ENCODE measurements around the gene UAP1L1. TPM values are rescaled to one million over a fixed set of nuclear protein-coding genes. Genes with fewer than 3 reads are reported as not detected.

The UAP1L1 gene
- total and polyA plus RNA-seq, 9 of the 15 experiments (the other 6 are each of a cell fraction or from before 2014, with no cell fraction given) = 0.20 to 8.6 (median 3.7) TPM

DNA sequence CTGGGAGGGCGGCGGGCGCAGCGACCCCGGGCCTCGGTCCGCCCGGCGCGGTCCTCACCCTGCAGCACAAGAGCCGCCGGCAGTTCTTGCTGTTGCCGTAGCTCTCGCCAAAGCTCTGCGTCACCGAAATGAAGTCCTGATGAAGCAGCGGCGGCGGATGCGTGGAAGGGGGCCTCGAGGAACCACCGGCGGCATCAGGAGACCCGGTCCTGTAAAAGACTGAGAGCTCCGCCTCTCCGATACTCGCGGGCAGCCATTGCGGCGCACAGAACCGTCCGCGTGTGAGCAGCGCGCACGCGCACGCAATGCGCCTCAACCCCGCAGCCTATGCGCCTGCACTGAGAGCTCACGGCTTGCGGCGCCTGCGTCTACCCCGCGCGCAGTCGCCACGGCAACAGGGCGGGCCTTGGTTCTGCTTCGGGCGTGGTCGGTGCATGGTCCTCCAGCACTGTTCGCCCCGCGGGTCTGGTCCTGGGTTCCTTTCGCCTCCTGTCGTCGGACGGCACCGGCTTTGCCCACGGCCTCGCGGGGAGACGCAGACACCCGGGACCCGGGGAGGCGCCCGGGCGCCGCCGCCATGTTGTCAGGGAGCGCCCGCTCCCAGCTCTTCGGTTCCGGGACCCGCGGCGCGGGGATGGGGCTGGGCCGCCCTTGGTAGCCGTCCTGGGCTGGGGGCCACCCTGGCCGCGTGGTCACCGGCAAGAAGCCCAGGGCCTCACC lies 52.3 kb downstream of the UAP1L1 start (continued):
- no peak for TF ChIP-seq NR0B1 (IDR thresholded peaks at IDR 0.05; ENCODE audit: partially characterized antibody)
- TF ChIP-seq IRF2 (CRISPR knock-in tag; IDR thresholded peaks at IDR 0.05) = no peak
- TF ChIP-seq ZNF232 (CRISPR knock-in tag; IDR thresholded peaks at IDR 0.05) = no peak
- TF ChIP-seq NUFIP1 (IDR thresholded peaks at IDR 0.05; ENCODE audit: partially characterized antibody) = no peak
- TF ChIP-seq, protein P1, sequence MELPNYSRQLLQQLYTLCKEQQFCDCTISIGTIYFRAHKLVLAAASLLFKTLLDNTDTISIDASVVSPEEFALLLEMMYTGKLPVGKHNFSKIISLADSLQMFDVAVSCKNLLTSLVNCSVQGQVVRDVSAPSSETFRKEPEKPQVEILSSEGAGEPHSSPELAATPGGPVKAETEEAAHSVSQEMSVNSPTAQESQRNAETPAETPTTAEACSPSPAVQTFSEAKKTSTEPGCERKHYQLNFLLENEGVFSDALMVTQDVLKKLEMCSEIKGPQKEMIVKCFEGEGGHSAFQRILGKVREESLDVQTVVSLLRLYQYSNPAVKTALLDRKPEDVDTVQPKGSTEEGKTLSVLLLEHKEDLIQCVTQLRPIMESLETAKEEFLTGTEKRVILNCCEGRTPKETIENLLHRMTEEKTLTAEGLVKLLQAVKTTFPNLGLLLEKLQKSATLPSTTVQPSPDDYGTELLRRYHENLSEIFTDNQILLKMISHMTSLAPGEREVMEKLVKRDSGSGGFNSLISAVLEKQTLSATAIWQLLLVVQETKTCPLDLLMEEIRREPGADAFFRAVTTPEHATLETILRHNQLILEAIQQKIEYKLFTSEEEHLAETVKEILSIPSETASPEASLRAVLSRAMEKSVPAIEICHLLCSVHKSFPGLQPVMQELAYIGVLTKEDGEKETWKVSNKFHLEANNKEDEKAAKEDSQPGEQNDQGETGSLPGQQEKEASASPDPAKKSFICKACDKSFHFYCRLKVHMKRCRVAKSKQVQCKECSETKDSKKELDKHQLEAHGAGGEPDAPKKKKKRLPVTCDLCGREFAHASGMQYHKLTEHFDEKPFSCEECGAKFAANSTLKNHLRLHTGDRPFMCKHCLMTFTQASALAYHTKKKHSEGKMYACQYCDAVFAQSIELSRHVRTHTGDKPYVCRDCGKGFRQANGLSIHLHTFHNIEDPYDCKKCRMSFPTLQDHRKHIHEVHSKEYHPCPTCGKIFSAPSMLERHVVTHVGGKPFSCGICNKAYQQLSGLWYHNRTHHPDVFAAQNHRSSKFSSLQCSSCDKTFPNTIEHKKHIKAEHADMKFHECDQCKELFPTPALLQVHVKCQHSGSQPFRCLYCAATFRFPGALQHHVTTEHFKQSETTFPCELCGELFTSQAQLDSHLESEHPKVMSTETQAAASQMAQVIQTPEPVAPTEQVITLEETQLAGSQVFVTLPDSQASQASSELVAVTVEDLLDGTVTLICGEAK (IDR thresholded peaks at IDR 0.05) = peak; percentile 14; the same call in 1 of the 2 replicates
- TF ChIP-seq, protein P1 (CRISPR knock-in tag; IDR thresholded peaks at IDR 0.05) = no peak
- TF ChIP-seq TAF1 (IDR thresholded peaks at IDR 0.05; ENCODE audit: control insufficient read depth, extremely low read depth, insufficient read depth, low read length, severe bottlenecking) = peak; percentile 91
- TF ChIP-seq PKNOX1 (IDR thresholded peaks at IDR 0.05) = no peak
- TF ChIP-seq NFATC3 (IDR thresholded peaks at IDR 0.05) = no peak
- TF ChIP-seq PCBP1 (IDR thresholded peaks at IDR 0.05; ENCODE audit: low read depth, low read length, poor library complexity, severe bottlenecking) = peak; percentile 19
- no peak for TF ChIP-seq ZNF408 (CRISPR knock-in tag; IDR thresholded peaks at IDR 0.05; ENCODE audit: low read depth)
- TF ChIP-seq POLR2A (conservative IDR thresholded peaks at IDR 0.05) = peak; percentile 88
- TF ChIP-seq U2AF1 (optimal IDR thresholded peaks at IDR 0.05; ENCODE audit: low read depth, low read length) = peak; percentile 77
- TF ChIP-seq, protein P2, sequence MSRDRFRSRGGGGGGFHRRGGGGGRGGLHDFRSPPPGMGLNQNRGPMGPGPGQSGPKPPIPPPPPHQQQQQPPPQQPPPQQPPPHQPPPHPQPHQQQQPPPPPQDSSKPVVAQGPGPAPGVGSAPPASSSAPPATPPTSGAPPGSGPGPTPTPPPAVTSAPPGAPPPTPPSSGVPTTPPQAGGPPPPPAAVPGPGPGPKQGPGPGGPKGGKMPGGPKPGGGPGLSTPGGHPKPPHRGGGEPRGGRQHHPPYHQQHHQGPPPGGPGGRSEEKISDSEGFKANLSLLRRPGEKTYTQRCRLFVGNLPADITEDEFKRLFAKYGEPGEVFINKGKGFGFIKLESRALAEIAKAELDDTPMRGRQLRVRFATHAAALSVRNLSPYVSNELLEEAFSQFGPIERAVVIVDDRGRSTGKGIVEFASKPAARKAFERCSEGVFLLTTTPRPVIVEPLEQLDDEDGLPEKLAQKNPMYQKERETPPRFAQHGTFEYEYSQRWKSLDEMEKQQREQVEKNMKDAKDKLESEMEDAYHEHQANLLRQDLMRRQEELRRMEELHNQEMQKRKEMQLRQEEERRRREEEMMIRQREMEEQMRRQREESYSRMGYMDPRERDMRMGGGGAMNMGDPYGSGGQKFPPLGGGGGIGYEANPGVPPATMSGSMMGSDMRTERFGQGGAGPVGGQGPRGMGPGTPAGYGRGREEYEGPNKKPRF (IDR thresholded peaks at IDR 0.05; ENCODE audit: low read depth, low read length) = no peak

Measured in K562 (cell line).